ENCODE measurements around the gene POU5F1.
"Not testable (repeated sequence)": the region's sequence is repeated elsewhere in the genome, so short reads cannot be mapped to it uniquely, and the experiment has no call there.

POU5F1 gene

DNA sequence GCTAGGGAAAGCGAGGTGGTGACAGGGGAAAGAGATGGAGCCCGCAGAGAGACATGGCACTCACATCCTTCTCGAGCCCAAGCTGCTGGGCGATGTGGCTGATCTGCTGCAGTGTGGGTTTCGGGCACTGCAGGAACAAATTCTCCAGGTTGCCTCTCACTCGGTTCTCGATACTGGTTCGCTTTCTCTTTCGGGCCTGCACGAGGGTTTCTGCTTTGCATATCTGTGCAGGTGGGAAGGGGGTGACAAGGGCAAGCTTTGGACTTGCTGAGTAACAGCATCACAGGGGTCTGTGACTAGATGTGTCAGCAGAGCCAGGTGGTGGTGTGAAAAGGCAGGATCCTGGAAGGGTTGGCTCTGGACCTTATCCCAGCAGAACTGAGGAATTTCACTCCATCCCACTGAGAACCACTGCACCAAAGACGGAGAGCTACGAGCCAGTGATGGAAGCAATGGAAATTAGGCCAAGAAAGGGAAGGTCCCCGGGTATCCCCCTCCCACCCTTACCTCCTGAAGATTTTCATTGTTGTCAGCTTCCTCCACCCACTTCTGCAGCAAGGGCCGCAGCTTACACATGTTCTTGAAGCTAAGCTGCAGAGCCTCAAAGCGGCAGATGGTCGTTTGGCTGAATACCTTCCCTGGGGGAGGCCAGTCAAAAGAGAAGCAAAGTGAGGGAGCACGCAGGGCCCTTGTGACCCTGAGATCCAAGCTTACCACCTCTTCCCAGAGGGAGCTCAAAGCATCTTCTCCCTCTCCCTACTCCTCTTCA, 5.2 kb downstream of the POU5F1 start:
- DNase-seq = not testable (repeated sequence)

DNA sequence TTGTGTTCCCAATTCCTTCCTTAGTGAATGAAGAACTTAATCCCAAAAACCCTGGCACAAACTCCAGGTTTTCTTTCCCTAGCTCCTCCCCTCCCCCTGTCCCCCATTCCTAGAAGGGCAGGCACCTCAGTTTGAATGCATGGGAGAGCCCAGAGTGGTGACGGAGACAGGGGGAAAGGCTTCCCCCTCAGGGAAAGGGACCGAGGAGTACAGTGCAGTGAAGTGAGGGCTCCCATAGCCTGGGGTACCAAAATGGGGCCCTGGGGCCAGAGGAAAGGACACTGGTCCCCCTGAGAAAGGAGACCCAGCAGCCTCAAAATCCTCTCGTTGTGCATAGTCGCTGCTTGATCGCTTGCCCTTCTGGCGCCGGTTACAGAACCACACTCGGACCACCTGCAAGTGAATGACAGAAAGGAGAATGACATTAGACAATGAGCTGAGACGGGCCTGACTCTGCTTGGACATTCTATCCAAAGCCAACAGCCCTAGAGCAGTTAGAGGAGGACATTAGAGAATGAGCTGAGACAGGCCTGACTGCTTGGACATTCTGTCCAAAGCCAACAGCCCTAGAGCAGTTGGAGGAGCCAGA, 5.9 kb downstream of the POU5F1 start:
- not testable (repeated sequence) for DNase-seq

DNA sequence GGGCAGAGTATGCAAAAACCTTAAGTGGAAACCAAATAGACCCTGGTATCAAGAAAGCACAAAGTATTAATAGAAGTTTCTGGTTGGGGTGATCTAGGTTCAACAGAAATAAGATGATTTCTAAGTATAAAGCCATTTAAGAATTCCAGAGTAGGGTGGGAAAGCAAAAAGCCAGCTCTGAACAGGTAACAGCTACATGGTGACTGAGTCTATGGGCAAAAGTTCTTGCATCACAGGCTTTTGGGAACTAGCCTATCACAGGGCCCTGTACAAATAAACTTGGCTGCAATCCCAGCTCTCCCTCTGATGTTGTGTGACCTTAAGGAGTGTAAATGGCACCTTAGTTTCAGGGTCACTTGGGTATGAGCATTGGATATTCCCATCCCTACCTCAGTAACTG, 6.6 kb downstream of the POU5F1 start:
- DNase-seq = no peak

- DNase-seq = no peak
Measured at GRCh38 chr6:31162463-31163165, 7.9 kb downstream of the POU5F1 start.

DNA sequence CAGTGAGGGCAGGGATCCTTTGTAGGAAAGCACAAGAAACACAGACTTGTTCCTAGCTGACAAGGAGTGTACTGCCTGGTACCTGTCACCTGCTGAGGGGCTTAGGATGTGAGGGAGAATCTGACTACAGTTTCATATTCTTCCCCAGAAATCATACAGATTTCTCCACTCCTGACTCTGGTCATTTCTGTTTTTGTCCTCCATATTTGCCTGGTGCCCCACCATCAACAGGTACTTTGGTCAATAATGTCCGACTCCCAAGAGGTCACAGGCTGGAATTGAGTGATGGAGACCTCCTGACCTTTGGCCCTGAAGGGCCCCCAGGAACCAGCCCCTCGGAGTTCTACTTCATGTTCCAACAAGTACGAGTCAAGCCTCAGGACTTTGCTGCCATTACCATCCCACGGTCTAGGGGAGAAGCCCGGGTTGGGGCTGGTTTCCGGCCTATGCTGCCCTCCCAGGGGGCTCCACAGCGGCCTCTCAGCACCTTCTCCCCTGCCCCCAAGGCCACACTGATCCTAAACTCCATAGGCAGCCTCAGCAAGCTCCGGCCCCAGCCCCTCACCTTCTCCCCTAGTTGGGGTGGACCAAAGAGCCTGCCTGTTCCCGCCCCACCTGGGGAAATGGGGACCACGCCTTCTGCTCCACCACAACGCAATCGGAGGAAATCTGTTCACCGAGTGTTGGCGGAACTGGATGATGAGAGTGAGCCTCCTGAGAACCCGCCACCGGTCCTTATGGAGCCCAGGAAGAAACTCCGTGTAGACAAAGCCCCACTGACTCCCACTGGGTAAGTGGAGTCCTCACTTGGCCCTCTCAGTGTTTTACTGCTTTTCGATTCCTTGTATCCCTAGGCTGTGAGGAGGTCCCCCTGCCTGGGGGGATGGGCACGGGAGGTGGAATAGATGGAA, 9.0 kb downstream of the POU5F1 start:
- no peak for DNase-seq

DNA sequence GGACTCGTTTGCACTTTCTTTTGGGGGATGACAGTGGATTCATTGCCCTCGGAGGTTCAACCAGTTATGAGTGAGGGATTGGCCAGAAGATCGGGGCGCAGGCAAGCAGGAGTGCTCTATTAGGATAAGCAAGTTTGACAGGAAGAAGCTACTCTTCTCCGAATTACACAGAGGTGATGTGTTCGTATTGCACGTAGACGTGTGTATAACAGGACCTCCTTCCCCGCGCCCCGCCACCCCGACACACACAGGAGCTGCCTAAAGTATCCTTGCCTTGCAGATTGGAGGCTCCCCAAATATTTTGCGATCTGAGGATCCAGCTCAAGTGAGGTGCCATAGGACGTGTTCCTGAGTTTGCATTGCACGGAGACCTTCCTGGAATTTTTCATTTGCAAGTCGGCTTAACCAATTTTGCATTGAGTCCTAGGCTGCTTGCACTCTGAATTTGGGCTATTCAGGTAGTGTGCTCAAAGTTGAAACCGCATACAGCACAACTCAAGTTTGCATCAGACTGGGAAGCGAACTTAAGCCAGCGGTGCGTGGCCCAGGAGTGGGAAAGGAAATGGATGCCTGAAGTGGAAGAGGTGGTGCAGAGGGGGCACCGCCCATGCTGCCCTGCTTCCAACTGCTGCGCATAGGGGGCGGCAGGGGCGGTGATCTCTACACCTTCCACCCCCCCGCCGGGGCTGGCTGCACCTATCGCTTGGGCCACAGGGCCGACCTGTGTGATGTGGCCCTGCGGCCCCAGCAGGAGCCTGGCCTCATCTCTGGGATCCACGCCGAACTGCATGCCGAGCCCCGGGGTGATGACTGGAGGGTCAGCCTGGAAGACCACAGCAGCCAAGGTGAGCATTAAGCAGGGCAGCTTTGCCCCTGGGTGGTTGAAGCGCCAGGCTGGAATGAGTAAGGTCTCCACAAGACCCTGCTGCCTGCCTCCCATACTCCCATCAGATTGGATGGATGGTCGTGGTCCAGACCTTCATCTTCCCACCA, 11.3 kb downstream of the POU5F1 start:
- DNase-seq = peak; percentile 41

DNA sequence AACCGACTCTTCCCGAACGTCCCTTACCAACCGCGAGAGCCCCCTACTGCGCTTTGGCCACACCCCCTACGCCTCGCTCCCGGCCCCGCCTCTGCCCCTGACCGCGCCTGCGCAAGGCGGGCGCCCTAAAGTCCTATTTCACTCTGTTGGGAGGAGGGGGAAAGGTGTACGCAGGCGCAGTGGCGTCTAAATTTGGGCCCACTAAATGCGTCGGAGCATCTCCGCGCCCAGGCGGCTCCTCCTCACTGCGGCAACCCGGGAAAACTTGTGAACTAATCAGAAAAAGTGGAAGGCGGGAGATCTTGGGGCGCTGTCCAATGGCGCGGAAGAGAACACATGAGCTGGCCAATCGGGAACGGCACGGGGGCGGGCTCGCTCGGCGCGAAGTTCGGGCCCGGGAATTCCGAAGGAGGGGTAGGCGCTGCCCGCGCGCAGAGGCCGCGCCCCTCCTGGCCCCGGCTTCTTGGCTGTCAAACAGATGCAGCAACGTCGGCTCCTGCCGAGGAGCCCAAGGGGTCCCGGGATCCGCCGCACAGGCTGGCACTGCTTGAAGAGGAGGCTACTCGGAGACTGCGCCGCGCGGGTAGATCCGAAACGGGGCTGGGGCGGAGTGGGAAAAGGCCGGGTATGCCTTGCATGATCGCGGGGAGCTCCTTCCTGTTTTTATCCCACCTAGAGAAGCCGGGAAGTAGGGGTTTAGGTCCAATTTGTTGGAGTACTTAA, 12.2 kb downstream of the POU5F1 start, which contains the start of gene TCF19:
TCF19 (plus strand) TSS at position 450 of the 723 bp plus-strand sequence. CDS start 881 bp downstream, outside the sequence.
- DNase-seq = peak; percentile 100

DNA sequence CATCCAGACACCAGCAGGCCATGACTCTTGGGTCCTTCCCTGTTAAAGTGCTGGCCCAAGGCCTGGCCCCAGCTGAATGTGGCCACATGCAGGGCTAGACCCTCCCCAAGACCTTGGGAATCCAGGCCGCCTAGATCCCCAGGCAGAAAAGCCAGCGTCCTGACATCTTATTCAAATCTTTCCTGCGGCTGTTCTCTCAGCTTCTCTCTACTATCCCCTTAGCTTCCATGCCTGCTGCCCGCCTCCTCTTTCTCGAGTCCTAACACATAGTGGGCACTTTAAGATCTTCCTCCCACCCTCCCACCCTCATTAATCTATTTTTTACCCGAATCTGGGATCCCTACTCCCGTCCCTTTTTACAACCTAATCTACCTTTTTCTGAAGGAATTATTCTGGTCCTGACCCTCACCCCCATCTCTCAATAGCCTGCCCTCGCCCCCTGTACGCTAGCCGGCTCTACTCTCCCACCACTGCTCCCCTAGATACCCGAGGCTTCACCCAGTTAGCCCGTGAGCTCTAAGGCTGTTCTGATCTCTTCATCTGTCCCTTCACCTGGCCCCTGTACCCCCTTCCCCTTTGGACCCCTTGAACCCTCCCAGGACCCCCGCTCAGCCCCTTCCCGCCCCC, 12.9 kb downstream of the POU5F1 start, which contains the start of gene CCHCR1:
CCHCR1 (minus strand) TSS at position 290 of the 627 bp plus-strand sequence; CDS start at position 88, 202 bp downstream.
- no peak for DNase-seq

DNA sequence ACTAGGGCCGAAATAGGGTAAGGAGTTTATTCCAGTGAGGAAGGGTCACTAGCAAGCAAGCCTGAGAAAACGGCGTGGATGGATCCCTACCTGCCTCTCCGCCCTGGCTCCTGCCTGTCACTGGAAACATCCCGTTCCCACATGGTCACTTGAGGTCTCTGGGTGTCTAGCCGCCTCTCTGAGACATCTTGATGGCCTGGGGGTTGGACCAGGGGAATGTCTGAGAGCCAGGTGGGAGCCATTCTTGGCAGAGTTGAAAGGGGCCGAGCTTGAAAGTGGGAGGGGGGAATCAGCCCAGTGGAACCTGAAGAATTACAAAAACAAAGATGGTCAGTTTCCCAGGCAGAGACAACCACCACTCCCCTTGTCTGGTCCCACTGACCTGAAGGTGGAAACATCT, 13.8 kb downstream of the POU5F1 start:
- no peak for DNase-seq

- no peak for DNase-seq
Measured at GRCh38 chr6:31154436-31154835, 16.0 kb downstream of the POU5F1 start.

GRCh38 chr6:31152781-31153180, 17.7 kb downstream of the POU5F1 start:
- no peak for DNase-seq

GRCh38 chr6:31149827-31150447, 20.5 kb downstream of the POU5F1 start:
- DNase-seq = no peak

DNA sequence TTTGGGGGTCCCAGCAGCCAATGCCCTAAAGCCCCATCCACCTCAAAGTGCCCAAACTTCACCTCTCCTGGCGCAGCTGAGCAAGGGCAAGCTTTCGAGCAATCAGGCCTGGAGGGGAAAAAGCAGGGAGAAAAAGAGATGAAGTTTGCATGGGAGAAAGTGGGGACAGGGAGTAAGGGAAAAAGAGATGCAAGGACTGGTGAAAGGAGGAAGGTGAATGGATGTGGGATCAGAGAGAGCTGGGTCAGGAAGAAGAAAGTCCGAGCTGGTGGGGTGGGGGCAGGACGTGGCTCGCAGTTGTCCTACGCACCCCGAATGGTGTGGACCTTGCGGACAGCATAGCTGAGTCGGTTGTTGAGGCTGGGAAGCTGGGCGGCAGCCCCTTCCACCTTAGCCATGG, 25.1 kb downstream of the POU5F1 start:
- DNase-seq = no peak

- DNase-seq = no peak
Measured at GRCh38 chr6:31144970-31145340, 25.5 kb downstream of the POU5F1 start.

DNA sequence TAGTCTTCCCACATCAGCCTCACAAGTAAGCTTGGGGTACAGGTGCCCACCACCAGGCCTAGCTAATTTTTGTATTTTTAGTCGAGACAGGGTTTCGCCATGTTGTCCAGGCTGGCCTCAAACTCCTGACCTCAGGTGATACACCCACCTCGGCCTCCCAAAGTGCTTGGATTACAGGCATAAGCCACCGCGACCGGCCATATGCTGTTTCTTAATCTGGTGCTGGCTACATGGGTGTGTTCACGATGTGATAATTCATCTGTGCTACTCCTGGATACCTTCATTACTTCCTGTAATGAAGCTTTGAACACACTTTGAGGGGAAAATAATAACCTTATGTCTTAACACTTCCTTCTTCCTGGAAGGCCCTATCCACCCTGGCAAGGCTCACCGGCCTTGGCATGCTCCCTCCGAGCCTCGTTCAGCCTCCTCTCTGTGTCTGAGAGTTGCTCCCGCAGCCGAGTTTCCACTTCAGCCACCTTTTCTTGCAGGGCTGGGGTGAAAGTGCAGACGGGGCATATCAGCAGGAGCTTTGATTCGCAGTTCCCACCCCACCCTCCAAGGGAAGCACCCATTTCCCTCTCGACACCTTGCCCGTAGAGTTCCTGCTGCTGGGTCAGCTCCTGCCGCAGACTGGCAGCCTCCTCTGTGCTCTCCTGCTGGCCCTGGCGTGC, 26.0 kb downstream of the POU5F1 start:
- no peak for DNase-seq

- no peak for DNase-seq
Measured at GRCh38 chr6:31143148-31143547, 27.3 kb downstream of the POU5F1 start.

GRCh38 chr6:31142361-31142761, 28.1 kb downstream of the POU5F1 start:
- DNase-seq = no peak

- no peak for DNase-seq
Measured at GRCh38 chr6:31140643-31141042, 29.8 kb downstream of the POU5F1 start.

- DNase-seq = no peak
Measured at GRCh38 chr6:31139599-31139998, 30.9 kb downstream of the POU5F1 start.
